Thymus (tissue), 11 donors: ENCODE results near the gene MAN1C1. TPM values are rescaled to one million over a fixed set of nuclear protein-coding genes. Genes with fewer than 3 reads are reported as not detected.
"Not testable (repeated sequence)": the region's sequence is repeated elsewhere in the genome, so short reads cannot be mapped to it uniquely, and the experiment has no call there.

Source experiments
- DNase-seq, 9 donors: peaks; one replicate each; pipeline ENCODE4 v3.0.0-alpha.2; 2013; ENCODE audit warnings: low spot score in 9 of 9, low read depth in 6 of 9, missing footprints in 1 of 9
- H3K27ac ChIP-seq, 2 donors: one replicate each; pipeline ENCODE4 v1.5.1; 2013; ENCODE audit warnings: control low read depth in 1 of 2, low read depth in 1 of 2, low read length in 1 of 2, mild to moderate bottlenecking in 1 of 2, moderate library complexity in 1 of 2
- H3K27me3 ChIP-seq, 2 donors: one replicate each; pipeline ENCODE4 v1.5.1; 2013; ENCODE audit warnings: low read length in 1 of 2; ENCODE audit not compliant: control insufficient read depth in 2 of 2, insufficient read depth in 1 of 2
- H3K36me3 ChIP-seq, 2 donors: one replicate each; pipeline ENCODE4 v1.5.1; 2013; ENCODE audit warnings: low read length in 1 of 2, mild to moderate bottlenecking in 1 of 2, moderate library complexity in 1 of 2; ENCODE audit not compliant: control insufficient read depth in 2 of 2, insufficient read depth in 2 of 2
- H3K4me1 ChIP-seq, 2 donors: one replicate each; pipeline ENCODE4 v1.5.1; 2013; ENCODE audit warnings: low read length in 2 of 2; ENCODE audit not compliant: control insufficient read depth in 2 of 2, insufficient read depth in 2 of 2
- H3K4me3 ChIP-seq, 2 donors: one replicate each; pipeline ENCODE4 v1.5.1; 2013; ENCODE audit warnings: low read length in 2 of 2, control low read depth in 1 of 2, mild to moderate bottlenecking in 1 of 2
- H3K9me3 ChIP-seq, 2 donors: one replicate each; pipeline ENCODE4 v1.5.1; 2013; ENCODE audit warnings: low read length in 1 of 2, mild to moderate bottlenecking in 1 of 2; ENCODE audit not compliant: control insufficient read depth in 2 of 2, insufficient read depth in 1 of 2
- WGBS: extraction: QIAGEN DNeasy Blood & Tissue Kit; methylation state at CpG from one replicate; pipeline ENCODE4 v1.1.7; 2013; 5-methylcytosine and 5-hydroxymethylcytosine counted together
- polyA plus RNA-seq: library from polyadenylated mRNA; stranded (reverse); fragments of 200-250 nt; gene quantifications from one replicate; pipeline ENCODE4 v1.2.3, GENCODE V29; 2013
- total RNA-seq: library from RNA; stranded (reverse); fragments of 120-200 nt; gene quantifications from one replicate; pipeline ENCODE4 v1.2.4, GENCODE V29; 2013
- donor health status: healthy.

MAN1C1 gene
- total and polyA plus RNA-seq, 2 donors = 9.7 to 18.4 TPM

DNA sequence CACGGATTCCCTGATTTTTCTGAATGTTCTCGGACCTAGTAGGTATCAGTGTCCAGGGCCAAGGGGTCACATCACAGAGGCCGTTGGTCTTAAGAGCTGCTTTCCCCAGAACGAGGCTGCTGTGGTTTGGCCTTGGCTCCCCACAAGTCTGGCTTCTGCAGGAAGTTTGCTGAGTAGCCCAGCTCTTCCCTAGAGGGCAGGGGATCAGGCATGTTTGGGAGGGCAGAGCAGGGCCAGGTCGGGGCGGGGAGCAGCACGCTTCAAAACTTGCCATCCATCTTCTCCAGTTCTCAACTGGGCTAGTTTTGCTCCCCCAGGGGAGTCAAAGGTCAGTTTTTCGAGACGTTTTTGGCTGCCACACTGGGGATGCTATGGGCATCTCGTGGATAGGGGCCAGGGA, 37.0 kb downstream of the MAN1C1 start:
- no peak for DNase-seq
- no peak overlapping the region for H3K27ac ChIP-seq
- H3K4me1 ChIP-seq = peaks cover 0 to 3% of the 10 kb centered on the region in 2 donors
- no peaks in the 10 kb centered on the region for H3K27me3 ChIP-seq
- whole genome bisulfite sequencing = 80% methylated on average over 10 of the region's 10 CpGs
- no peaks in the 10 kb centered on the region for H3K36me3 ChIP-seq
- H3K9me3 ChIP-seq = no peaks in the 10 kb centered on the region
- H3K4me3 ChIP-seq = no peak overlapping the region

DNA sequence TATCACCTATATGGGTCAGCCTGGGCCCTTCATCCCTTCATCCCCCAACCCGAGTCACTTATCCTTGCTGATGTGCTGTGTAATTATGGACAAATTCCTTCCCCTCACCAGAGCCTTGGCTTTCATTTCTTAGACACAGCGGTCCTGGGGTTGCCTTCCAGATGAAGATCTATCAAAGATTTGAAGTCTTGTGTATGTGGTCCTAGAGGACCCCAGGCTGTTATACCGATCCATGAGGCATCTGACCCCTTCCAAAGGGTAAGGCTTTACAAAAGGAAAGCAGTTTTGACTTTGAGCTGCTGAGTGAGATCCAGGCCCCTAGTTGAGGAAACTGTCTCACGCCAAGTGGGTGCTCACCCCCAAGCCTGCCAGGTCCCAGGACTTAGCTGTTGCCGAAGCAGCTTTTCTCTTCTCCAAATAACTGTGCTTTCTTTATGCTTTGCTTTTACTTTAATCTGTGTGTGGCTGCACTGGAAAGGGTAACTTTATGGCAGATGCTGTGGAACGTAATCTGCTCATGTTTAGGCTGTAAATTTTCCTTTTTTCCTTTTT, 37.6 kb downstream of the MAN1C1 start:
- Histone ChIP-seq H3K27me3 (no peaks in the 10 kb centered on the region), H3K9me3 (no peaks in the 10 kb centered on the region), H3K4me1 (peaks cover 0 to 3% of the 10 kb centered on the region in 2 donors), H3K36me3 (no peaks in the 10 kb centered on the region), H3K4me3 (no peak overlapping the region), H3K27ac (no peak overlapping the region)
- 95% methylated on average over 6 of the region's 6 CpGs for WGBS
- no peak for DNase-seq

DNA sequence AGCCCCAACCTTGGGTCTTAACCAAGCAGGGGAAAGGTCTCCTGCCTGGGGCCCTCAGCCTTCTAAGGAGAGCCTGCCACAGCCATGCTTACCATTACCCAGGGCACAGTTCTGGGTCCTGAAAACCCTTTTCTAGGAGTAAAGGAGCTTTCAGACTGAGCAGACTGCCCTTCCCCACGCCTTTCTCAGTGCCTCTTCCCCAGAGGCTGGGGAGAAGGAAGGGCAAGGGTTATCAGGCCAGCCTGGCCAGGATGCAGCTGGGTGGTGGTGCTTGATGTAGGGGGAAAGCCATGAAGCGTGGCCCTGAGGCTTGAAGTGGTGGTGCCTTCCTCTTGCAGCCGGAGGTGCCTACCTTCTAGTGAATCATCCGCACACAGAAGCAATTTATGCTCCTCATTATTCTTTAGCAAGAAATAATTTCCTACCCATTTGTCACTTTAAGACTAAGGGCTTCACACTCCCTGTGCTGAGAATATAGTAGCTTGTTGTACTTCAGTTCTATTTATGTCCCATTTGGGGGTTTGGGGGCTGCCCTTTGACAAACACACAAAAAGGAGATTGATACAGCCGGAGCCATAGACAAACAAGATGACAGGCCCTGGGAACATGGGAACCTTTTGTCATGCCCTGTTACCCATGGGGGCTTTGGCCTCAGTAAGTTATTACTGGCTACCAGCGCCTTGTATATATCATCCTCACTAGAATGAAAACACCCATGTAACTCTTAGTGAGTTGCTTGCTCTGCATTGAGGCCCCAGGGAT, 40.7 kb downstream of the MAN1C1 start:
- Histone ChIP-seq H3K4me3 (no peak overlapping the region), H3K27ac (no peak overlapping the region), H3K27me3 (no peaks in the 10 kb centered on the region), H3K9me3 (no peaks in the 10 kb centered on the region), H3K36me3 (no peaks in the 10 kb centered on the region), H3K4me1 (peaks cover 0 to 5% of the 10 kb centered on the region in 2 donors)
- 62% methylated on average over 6 of the region's 6 CpGs for WGBS
- no peak for DNase-seq

DNA sequence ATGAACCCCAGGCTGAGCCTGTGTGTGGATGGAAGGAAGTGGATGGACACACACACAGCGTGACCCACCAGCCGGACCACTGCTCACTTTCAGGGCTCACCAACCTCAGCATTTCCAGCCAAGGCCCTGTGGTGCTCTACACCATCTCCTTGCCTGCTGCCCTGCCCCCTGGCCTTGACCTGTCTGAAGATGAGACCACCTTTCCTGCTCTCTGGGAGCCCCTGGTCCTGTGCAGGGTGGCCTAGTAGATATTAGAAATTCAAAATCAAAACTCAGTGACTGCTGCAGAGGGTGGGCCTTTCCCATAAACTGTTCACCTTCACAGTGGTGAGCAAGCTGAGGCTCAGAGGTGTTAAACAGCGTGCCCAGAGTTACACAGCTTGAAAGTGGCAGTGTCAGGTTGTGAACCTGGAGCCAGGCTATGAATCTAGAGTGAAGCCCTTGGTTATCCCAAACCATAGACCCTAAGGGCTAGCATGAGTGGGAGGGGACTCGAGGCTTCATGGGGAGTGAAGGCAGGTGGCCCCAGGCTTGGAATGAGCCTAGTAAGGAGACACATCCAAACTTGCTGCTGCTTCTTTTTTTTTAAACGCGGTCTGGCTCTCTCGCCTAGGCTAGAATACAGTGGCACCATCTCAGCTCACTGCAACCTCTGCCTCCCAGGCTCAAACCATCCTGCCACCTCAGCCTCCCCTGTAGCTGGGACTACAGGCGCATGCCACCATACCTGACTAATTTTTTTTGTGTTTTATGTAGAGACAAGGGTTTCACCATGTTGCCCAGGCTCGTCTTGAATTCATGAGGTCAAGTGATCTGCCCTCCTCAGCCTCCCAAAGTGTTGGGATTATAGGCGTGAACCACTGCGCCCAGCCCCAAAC, 41.5 kb downstream of the MAN1C1 start:
- Histone ChIP-seq H3K9me3 (no peaks in the 10 kb centered on the region), H3K36me3 (no peaks in the 10 kb centered on the region), H3K27me3 (no peaks in the 10 kb centered on the region), H3K27ac (no peak overlapping the region), H3K4me1 (peaks cover 0 to 5% of the 10 kb centered on the region in 2 donors), H3K4me3 (no peak overlapping the region)
- 98% methylated on average over 11 of the region's 11 CpGs for WGBS
- no peak for DNase-seq

DNA sequence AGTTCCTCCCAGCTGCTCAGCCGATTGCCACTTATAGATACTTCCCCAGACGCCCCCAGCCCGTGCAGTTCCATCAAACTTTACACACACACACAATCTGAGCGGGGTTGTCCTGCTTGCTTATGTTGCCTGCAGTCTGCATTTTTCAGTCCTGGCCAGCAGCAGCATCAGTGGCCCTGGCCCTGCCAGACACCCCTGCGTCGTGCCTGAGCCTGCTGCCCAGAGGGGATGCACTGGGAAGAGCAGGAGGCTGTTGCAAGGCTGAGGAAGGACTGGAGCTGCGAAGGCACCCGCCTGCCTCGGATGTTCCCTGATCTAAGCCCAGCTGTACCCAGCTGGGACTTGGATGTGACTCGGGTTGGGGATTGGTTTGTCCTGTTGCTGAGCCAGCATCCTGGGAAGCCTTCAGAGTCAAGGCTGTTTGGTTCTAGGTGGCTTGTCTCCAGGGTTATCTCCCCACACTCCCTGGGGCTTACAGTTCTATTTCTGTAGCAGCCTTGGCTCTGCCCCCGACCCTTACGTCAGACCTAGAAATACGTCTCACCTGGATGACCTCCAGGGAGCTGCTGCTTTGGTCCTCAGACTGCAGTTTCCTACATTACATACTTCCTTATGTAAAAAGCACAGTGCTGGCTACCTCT, 42.3 kb downstream of the MAN1C1 start:
- no peak overlapping the region for H3K27ac ChIP-seq
- no peak for DNase-seq
- no peak overlapping the region for H3K4me3 ChIP-seq
- no peaks in the 10 kb centered on the region for H3K36me3 ChIP-seq
- WGBS = 91% methylated on average over 13 of the region's 13 CpGs
- no peaks in the 10 kb centered on the region for H3K9me3 ChIP-seq
- H3K27me3 ChIP-seq = no peaks in the 10 kb centered on the region
- H3K4me1 ChIP-seq = peaks cover 0 to 5% of the 10 kb centered on the region in 2 donors

DNA sequence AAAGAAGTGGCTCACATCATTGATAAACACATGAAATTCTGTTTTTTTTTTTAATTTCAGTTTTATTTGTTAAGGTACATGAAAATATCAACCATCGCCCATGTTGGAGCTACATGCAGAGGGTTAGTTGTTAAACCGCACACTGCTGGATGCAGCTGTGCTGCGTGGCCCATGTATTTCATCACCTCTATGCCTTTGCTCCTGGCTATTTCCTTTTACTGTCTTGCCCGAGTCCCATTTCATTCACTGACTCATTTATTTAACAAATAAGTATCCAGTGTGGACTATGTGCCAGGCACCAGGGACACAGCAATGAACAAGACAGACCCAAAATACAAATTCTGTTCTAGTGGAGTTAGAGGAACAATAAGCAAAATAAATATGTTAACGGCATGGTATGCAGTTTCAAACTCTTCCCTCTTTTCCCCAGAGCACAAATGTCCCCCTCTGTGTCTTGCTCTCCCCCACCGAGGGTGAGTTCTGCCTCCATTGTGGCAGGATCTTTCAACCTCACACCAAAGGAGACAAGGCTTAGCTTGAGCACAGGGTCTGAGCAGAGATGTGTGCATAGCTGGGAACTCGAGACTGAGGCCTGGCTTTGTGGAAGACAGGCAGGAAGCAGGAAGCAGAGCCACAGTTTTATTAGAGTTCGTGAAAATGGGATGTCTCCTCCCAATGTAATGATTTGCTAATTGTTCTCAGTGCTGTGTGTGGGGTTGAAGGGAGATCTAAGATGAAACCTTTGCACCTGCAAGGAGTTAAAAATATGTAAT, 44.6 kb downstream of the MAN1C1 start:
- H3K4me3 ChIP-seq = no peak overlapping the region
- no peaks in the 10 kb centered on the region for H3K27me3 ChIP-seq
- peaks cover 0 to 5% of the 10 kb centered on the region in 2 donors for H3K4me1 ChIP-seq
- WGBS = 90% methylated on average over 8 of the region's 8 CpGs
- H3K36me3 ChIP-seq = no peaks in the 10 kb centered on the region
- no peak for DNase-seq
- no peaks in the 10 kb centered on the region for H3K9me3 ChIP-seq
- no peak overlapping the region for H3K27ac ChIP-seq

DNA sequence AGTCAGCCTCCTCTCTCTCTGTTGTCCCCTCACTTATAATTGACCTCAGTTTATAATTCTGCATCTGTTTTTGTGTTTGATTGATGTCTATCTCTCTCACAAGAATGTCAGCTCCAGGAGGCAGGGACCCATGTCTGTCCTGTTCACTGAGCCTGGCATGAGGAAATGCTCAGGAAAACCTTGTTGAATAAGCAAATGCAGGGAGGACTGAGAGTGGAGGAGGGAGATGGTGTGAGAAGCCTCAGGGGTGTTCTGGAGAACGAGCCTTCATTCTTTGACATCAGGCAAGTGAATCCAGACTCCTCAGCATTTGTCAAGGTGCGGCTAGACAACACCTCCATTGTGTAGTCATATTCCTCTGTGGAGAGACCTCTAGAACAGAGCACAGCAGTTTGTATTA, 45.5 kb downstream of the MAN1C1 start:
- no peak overlapping the region for H3K4me3 ChIP-seq
- WGBS = 92% methylated on average over 2 of the region's 2 CpGs
- H3K36me3 ChIP-seq = no peaks in the 10 kb centered on the region
- DNase-seq = no peak
- no peaks in the 10 kb centered on the region for H3K9me3 ChIP-seq
- H3K27ac ChIP-seq = no peak overlapping the region
- H3K4me1 ChIP-seq = peaks cover 0 to 5% of the 10 kb centered on the region in 2 donors
- H3K27me3 ChIP-seq = no peaks in the 10 kb centered on the region

DNA sequence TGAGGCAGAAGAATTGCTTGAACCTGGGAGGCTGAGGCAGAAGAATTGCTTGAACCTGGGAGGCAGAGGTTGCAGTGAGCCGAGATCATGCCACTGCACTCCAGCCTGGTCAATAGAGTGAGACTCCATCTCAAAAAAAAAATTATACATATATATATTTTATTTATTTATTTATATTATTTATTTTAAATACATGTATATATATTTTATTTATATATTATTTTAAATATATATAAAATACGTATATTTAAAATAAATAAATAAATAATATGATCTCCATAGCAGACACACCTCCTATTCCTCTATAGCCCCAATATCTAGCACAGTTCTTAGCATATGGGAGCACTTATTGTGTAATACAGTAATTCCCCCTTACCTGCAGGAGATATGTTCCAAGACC, 46.4 kb downstream of the MAN1C1 start:
- H3K4me3 ChIP-seq, H3K27ac ChIP-seq, H3K4me1 ChIP-seq, DNase-seq, H3K27me3 ChIP-seq, H3K9me3 ChIP-seq, H3K36me3 ChIP-seq: not testable (repeated sequence)
- 94% methylated on average over 2 of the region's 2 CpGs for WGBS
